ENCODE measurements around the gene DGCR8. TPM values are rescaled to one million over a fixed set of nuclear protein-coding genes. Genes with fewer than 3 reads are reported as not detected.

DGCR8 gene
- polyA plus RNA-seq (2014; cell fraction: cytosol; rRNA removed), result 34.1 and 34.7 TPM in 2 replicates
- 174 and 249 TPM in 2 replicates for polyA plus RNA-seq (2014; cell fraction: nucleus; rRNA removed)

- DNase-seq (ENCODE audit: low spot score), result peak; percentile 94
Observed at GRCh38 chr22:20079745-20080444, at the start of gene DGCR8. DGCR8 (plus strand) TSS chr22:20080241; CDS start chr22:20085964, 5,723 bp downstream.

- no peak for DNase-seq (ENCODE audit: low spot score)
Observed at GRCh38 chr22:20031732-20032406, 48.2 kb upstream of the DGCR8 start.

GRCh38 chr22:20032407-20032991, 47.5 kb upstream of the DGCR8 start:
- DNase-seq (ENCODE audit: low spot score), result no peak

GRCh38 chr22:20033045-20033706, 46.9 kb upstream of the DGCR8 start:
- no peak for DNase-seq (ENCODE audit: low spot score)

GRCh38 chr22:20034143-20034542, 45.9 kb upstream of the DGCR8 start:
- DNase-seq (ENCODE audit: low spot score), result no peak

GRCh38 chr22:20035375-20036083, 44.5 kb upstream of the DGCR8 start:
- DNase-seq (ENCODE audit: low spot score), result no peak

GRCh38 chr22:20036084-20036482, 44.0 kb upstream of the DGCR8 start:
- no peak for DNase-seq (ENCODE audit: low spot score)

- no peak for DNase-seq (ENCODE audit: low spot score)
Observed at GRCh38 chr22:20036535-20037392, 43.3 kb upstream of the DGCR8 start.

- DNase-seq (ENCODE audit: low spot score), result no peak
Observed at GRCh38 chr22:20037419-20037818, 42.6 kb upstream of the DGCR8 start.

GRCh38 chr22:20038574-20038973, 41.5 kb upstream of the DGCR8 start:
- DNase-seq (ENCODE audit: low spot score), result no peak

- no peak for DNase-seq (ENCODE audit: low spot score)
Observed at GRCh38 chr22:20039683-20040325, 40.2 kb upstream of the DGCR8 start.

GRCh38 chr22:20040327-20041200, 39.5 kb upstream of the DGCR8 start:
- DNase-seq (ENCODE audit: low spot score), result no peak

GRCh38 chr22:20043057-20043996, 36.7 kb upstream of the DGCR8 start:
- no peak for DNase-seq (ENCODE audit: low spot score)

- no peak for DNase-seq (ENCODE audit: low spot score)
Observed at GRCh38 chr22:20043997-20044342, 36.1 kb upstream of the DGCR8 start.

- DNase-seq (ENCODE audit: low spot score), result no peak
Observed at GRCh38 chr22:20044495-20045151, 35.4 kb upstream of the DGCR8 start.

- DNase-seq (ENCODE audit: low spot score), result no peak
Observed at GRCh38 chr22:20046730-20047129, 33.3 kb upstream of the DGCR8 start.

GRCh38 chr22:20051927-20052308, 28.1 kb upstream of the DGCR8 start:
- no peak for DNase-seq (ENCODE audit: low spot score)

Data from SK-N-DZ (cell line).